ENCODE results near the gene YWHAE.

- TF ChIP-seq CTCF (IDR thresholded peaks at IDR 0.05) (no peak), POLR2A (IDR thresholded peaks at IDR 0.05) (no peak)
Observed at GRCh38 chr17:1390432-1391367, 9.3 kb downstream of the YWHAE start.
